ENCODE results near the gene MIB2.

- TF ChIP-seq CTCF (conservative IDR thresholded peaks at IDR 0.05; ENCODE audit: low read length) (no peak), EZH2phosphoT487 (IDR thresholded peaks at IDR 0.05; ENCODE audit: borderline replicate concordance) (no peak)
Observed at GRCh38 chr1:1626207-1627141, 11.2 kb downstream of the MIB2 start.

Data from Loucy (cell line).